Measurements from ENCODE around the gene MARVELD1. TPM values are rescaled to one million over a fixed set of nuclear protein-coding genes. Genes with fewer than 3 reads are reported as not detected.

The MARVELD1 gene
- total RNA-seq, 4 donors from 2014 or later = 25.8 to 36.7 (median 31.0) TPM

DNA sequence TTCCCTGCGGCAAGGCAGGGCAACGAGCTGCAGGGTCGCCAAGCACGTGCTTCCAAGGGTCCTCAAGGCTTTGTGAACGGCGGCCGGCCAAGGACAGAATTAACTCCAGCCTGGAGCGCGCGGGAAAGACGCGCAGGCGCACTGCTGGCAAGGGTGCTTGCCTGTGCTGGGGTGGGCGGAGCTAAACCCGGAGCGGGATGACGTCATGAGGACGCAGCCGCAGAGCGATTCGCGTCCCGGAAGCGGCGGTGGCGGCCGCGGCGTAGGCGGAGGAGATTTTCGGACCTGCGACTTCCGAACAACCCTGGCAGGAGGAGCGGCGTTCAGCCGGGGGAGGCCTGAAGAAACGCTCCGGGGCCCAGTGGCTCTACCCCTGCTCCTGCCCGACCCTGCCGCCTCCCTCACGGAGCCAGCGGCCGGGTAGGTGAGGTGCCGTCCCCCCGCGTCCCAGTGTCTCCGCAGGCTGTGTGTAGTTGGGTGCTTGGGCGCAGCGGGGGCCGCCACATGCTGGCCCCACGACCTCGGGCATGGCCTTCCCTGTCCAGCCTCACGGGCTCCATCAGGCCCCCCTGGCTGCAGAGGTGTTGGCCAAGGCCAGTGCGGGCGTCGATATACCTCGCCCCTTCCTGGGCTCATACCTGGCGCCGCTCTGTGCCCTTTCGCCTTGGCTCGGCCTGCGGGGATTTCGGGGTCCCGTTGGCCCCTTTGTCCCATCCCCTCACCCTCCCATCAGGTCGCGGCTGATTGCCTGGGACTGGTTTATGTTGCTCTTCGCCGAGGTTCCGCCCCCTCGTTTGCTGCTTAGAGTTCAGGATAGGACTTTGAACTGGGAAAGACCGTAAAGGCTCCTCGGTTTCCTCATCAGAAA lies 23.6 kb downstream of the MARVELD1 start, which contains the start of gene ZFYVE27:
Gene ZFYVE27 (plus strand): TSS at position 227 of the 868 bp plus-strand sequence. CDS start 1,350 bp downstream, outside the sequence.
- peak; percentile 97 to 98 for DNase-seq (ENCODE audit: low spot score in 2 of 2)
- TF ChIP-seq POLR2A (IDR thresholded peaks at IDR 0.05) (peak; percentile 29 to 91), EP300 (IDR thresholded peaks at IDR 0.05) (no peak), POLR2AphosphoS5 (IDR thresholded peaks at IDR 0.05) (peak; percentile 60 to 88 (median 76))
- Histone ChIP-seq H3K4me3 (peak within 1 kb of the TSS; percentile 86), H3K4me1 (peaks cover 19% of the 10 kb centered on the region), H3K36me3 (peaks cover 21% of the 10 kb centered on the region), H3K9me3 (no peaks in the 10 kb centered on the region), H3K27me3 (no peaks in the 10 kb centered on the region), H3K27ac (peak within 1 kb of the TSS; percentile 92)
- 0% methylated on average over 17 of the region's 72 CpGs for WGBS

- Histone ChIP-seq H3K27me3 (no peaks in the 10 kb centered on the region), H3K4me1 (peaks cover 21% of the 10 kb centered on the region), H3K9me3 (no peaks in the 10 kb centered on the region), H3K27ac (peak overlapping the region; percentile 92), H3K4me3 (peak overlapping the region; percentile 86), H3K36me3 (peaks cover 24% of the 10 kb centered on the region)
- TF ChIP-seq POLR2A (IDR thresholded peaks at IDR 0.05) = no peak
- TF ChIP-seq CTCF (IDR thresholded peaks at IDR 0.05) = no peak
- TF ChIP-seq POLR2AphosphoS5 (IDR thresholded peaks at IDR 0.05) = no peak
- no peak for TF ChIP-seq EP300 (IDR thresholded peaks at IDR 0.05)
- no peak for DNase-seq (ENCODE audit: low spot score in 2 of 2)
- WGBS = 28% methylated on average over 14 of the region's 14 CpGs
These were observed 24.3 kb downstream of the MARVELD1 start for GRCh38 chr10:97737770-97738265.

- Histone ChIP-seq H3K27ac (no peak overlapping the region), H3K36me3 (peaks cover 32% of the 10 kb centered on the region), H3K4me1 (peaks cover 28% of the 10 kb centered on the region), H3K9me3 (no peaks in the 10 kb centered on the region), H3K27me3 (no peaks in the 10 kb centered on the region), H3K4me3 (peak overlapping the region; percentile 86)
- 93% methylated on average over 4 of the region's 4 CpGs for WGBS
- TF ChIP-seq CTCF (IDR thresholded peaks at IDR 0.05) = no peak
- no peak for TF ChIP-seq POLR2A (IDR thresholded peaks at IDR 0.05)
- no peak for TF ChIP-seq EP300 (IDR thresholded peaks at IDR 0.05)
- no peak for TF ChIP-seq POLR2AphosphoS5 (IDR thresholded peaks at IDR 0.05)
- no peak for DNase-seq (ENCODE audit: low spot score in 2 of 2)
These were observed 25.1 kb downstream of the MARVELD1 start for GRCh38 chr10:97738616-97739015.

- 89% methylated on average over 2 of the region's 2 CpGs for WGBS
- H3K27ac ChIP-seq = no peak overlapping the region
- H3K36me3 ChIP-seq = peaks cover 49% of the 10 kb centered on the region
- no peaks in the 10 kb centered on the region for H3K27me3 ChIP-seq
- no peak for DNase-seq (ENCODE audit: low spot score in 2 of 2)
- H3K4me3 ChIP-seq = no peak overlapping the region
- H3K4me1 ChIP-seq = peaks cover 28% of the 10 kb centered on the region
- H3K9me3 ChIP-seq = no peaks in the 10 kb centered on the region
- TF ChIP-seq POLR2A (IDR thresholded peaks at IDR 0.05) = no peak
These were observed 27.1 kb downstream of the MARVELD1 start for GRCh38 chr10:97740613-97741012.

DNA sequence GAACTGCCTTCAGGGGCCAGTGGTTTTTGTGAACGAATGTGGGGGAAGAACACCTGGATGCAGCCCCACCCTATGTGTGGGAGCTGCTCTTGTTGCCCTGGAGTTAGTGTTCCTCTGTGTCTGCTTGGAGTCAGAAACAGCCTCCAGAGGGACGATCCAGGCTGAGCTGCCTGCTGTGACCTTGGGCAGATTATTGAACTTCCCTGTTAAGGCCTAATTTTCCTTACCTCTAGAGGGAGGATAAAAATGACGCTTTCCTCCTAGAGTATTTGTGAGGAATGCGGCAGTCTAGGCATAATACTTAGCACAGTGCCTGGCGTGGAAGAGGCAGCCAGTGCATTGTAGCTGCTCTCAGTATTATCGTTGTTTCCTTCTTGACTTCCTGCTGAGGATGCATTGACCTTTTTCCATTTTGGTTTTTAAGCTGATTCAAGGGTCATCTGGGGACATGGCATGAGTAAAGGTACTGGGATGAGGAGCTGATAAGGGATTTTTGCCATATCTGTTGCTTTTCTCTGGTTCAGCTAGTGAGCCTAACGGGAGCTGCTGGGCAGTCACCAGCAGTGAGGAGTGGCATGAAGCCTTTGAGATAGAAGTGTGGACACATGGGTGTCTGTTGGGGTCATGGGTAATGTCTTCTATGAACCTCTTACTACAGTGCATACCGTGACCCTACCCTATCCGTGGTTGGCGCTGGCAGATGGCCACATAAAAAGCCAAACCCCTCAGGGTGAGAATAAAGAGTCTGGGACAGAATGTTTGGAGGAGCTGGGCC lies 29.8 kb downstream of the MARVELD1 start:
- no peak for DNase-seq (ENCODE audit: low spot score in 2 of 2)
- Histone ChIP-seq H3K36me3 (peaks cover 70% of the 10 kb centered on the region), H3K27ac (no peak overlapping the region), H3K27me3 (no peaks in the 10 kb centered on the region), H3K4me3 (no peak overlapping the region), H3K9me3 (no peaks in the 10 kb centered on the region), H3K4me1 (peaks cover 13% of the 10 kb centered on the region)
- no peak for TF ChIP-seq CTCF (IDR thresholded peaks at IDR 0.05)
- TF ChIP-seq POLR2AphosphoS5 (IDR thresholded peaks at IDR 0.05) = no peak
- 74% methylated on average over 10 of the region's 10 CpGs for WGBS

All from suprapubic skin (tissue), 4 donors.